ENCODE measurements around the gene CABP4.

Gene CABP4

DNA sequence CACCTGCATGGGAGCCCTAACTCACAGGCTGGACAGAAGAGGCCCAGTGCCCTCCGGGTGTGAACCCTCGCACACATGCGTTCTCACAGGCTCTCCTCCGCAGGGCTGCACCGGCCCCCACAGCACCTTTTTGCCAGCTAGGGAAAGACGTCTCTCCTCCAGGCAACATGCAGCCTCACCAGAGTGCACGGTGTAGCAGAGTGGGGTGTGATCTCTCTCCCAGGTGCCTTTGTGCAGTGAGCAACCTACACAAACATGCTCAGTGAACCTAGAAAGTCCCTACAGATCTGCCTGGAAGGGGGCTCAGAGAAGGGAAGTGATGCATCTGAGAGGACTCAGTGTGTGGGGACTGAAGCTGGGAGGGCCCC lies 43.4 kb upstream of the CABP4 start:
- no peak for DNase-seq
- Histone ChIP-seq H3K27ac (no peak overlapping the region), H3K36me3 (replicated peaks) (no peaks in the 10 kb centered on the region), H3K27me3 (replicated peaks) (peaks cover 15% of the 10 kb centered on the region), H3K4me3 (ENCODE audit: low read depth, low read length) (no peak overlapping the region)
- TF ChIP-seq, protein P1, sequence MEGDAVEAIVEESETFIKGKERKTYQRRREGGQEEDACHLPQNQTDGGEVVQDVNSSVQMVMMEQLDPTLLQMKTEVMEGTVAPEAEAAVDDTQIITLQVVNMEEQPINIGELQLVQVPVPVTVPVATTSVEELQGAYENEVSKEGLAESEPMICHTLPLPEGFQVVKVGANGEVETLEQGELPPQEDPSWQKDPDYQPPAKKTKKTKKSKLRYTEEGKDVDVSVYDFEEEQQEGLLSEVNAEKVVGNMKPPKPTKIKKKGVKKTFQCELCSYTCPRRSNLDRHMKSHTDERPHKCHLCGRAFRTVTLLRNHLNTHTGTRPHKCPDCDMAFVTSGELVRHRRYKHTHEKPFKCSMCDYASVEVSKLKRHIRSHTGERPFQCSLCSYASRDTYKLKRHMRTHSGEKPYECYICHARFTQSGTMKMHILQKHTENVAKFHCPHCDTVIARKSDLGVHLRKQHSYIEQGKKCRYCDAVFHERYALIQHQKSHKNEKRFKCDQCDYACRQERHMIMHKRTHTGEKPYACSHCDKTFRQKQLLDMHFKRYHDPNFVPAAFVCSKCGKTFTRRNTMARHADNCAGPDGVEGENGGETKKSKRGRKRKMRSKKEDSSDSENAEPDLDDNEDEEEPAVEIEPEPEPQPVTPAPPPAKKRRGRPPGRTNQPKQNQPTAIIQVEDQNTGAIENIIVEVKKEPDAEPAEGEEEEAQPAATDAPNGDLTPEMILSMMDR (IDR thresholded peaks at IDR 0.05; ENCODE audit: low read depth, low read length, missing control alignments), result no peak
- in situ Hi-C loops (cut with HindIII; ENCODE audit: low pct_ligation_motif_present, low sequenced_read_pairs), result no loop called here

DNA sequence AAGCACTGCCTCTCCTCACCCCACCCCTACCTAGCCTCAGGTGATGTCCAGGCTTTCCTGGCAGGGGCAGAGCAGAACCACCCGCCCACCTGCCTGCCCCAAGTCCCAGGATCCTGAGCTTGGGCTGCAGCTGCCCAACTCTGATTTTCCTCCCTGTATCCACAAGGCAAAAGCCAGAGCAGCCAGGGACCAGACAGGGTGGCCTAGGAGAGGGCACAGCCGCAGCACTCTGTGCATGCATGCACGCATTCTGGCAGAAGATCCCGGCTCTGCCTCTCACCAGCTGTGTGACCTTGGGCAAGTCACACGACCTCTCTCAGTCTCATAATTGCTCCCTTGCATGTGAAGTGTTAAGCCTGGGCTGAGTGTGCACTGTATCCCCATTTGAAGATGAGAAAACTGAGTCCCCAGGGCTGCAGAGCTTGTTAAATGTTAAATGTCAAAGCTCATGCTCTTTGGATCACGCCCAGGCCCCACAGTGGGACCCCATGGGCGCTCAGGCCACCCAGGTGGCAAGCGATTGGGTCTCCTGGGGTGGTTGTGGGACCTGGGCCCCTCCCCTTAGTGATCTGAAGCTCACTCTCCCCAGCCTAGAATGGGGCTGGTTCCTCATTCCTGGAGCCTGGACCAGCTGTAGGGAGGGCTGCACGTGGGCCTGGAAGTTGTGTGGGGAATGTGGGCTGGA lies 42.5 kb upstream of the CABP4 start:
- H3K27me3 ChIP-seq (replicated peaks), result peaks cover 15% of the 10 kb centered on the region
- DNase-seq, result no peak
- in situ Hi-C loops (cut with HindIII; ENCODE audit: low pct_ligation_motif_present, low sequenced_read_pairs), result no loop called here
- no peak overlapping the region for H3K4me3 ChIP-seq (ENCODE audit: low read depth, low read length)
- TF ChIP-seq, protein P1 (IDR thresholded peaks at IDR 0.05; ENCODE audit: low read depth, low read length, missing control alignments), result no peak
- no peaks in the 10 kb centered on the region for H3K36me3 ChIP-seq (replicated peaks)
- H3K27ac ChIP-seq, result no peak overlapping the region

DNA sequence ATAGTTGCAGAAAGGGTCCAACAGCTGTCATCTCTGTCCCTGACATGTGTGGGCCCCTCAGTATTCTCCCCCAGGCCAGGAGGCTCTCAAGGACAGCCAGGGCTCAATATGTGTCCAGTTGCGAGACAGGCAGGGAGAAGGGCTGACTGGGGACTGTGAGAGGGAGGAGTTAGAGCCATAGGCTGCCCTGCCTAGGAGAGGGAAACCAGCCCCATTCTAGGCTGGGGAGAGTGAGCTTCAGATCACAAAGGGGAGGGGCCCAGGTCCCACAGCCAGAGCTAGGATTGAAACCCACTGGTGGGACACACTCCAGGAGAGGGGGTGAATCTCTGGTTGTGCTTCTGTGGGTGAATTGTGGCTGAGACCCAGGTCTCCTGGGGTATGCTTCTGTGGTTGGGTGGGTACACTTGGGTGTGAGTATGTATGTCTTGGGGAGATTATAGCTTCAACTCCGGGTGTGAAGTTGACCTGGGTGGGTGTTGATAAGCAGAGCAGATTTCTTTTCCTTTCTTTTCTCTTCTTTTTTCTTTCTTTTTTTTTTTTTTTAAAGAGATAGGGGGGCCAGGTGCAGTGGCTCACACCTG lies 41.8 kb upstream of the CABP4 start:
- no peak overlapping the region for H3K27ac ChIP-seq
- DNase-seq, result no peak
- in situ Hi-C loops (cut with HindIII; ENCODE audit: low pct_ligation_motif_present, low sequenced_read_pairs), result no loop called here
- TF ChIP-seq, protein P1 (IDR thresholded peaks at IDR 0.05; ENCODE audit: low read depth, low read length, missing control alignments), result no peak
- H3K4me3 ChIP-seq (ENCODE audit: low read depth, low read length), result no peak overlapping the region
- peaks cover 15% of the 10 kb centered on the region for H3K27me3 ChIP-seq (replicated peaks)
- no peaks in the 10 kb centered on the region for H3K36me3 ChIP-seq (replicated peaks)

DNA sequence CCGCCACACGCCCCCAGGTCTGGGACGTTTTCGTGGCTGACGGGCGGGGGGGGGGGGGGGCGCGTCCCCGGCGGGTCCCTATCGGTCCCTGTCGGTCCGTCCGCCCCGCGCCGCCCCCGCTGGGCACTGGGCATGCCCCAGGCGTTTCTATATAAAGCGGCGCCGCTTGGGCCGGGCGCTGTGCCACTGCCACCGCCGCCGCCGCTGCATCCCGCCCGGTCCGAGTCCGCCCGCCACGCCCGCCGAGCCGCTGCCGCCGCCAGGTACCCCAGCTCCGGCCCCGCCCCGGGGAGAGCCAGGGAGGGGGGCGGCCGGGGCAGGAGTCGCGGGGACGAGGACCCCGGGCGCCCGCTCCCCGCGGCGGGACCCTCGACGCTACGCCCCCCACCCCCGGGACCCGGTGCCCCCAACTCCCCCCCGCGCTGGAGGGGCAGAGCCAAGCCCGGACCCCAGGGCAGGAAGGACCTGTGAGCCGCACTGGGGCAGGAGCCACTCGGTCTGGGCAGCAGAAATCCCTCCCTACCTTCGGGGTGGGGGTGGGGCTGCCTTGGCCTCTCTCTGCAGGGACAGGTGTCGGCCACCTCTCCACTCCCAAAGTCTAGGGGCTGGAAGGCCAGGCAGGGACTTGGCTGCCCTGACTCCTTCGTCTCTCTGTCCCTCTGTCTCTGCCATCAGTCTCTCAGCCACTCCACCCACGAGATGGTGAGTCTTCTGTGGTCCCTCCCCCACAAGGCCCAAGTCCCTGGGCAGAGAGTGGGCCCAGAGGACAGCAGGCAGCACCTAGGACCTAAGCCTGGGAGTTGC lies 39.5 kb upstream of the CABP4 start, which contains the start of gene CARNS1:
Gene CARNS1, plus strand, starts transcription at position 178 of the 804 bp plus-strand sequence. Its CDS starts 522 bp downstream, at position 700.
- TF ChIP-seq, protein P1 (IDR thresholded peaks at IDR 0.05; ENCODE audit: low read depth, low read length, missing control alignments), result no peak
- DNase-seq, result no peak
- H3K36me3 ChIP-seq (replicated peaks), result no peaks in the 10 kb centered on the region
- peaks cover 15% of the 10 kb centered on the region for H3K27me3 ChIP-seq (replicated peaks)
- in situ Hi-C loops (cut with HindIII; ENCODE audit: low pct_ligation_motif_present, low sequenced_read_pairs), result no loop called here
- no peak within 1 kb of the TSS for H3K27ac ChIP-seq
- H3K4me3 ChIP-seq (ENCODE audit: low read depth, low read length), result no peak within 1 kb of the TSS

DNA sequence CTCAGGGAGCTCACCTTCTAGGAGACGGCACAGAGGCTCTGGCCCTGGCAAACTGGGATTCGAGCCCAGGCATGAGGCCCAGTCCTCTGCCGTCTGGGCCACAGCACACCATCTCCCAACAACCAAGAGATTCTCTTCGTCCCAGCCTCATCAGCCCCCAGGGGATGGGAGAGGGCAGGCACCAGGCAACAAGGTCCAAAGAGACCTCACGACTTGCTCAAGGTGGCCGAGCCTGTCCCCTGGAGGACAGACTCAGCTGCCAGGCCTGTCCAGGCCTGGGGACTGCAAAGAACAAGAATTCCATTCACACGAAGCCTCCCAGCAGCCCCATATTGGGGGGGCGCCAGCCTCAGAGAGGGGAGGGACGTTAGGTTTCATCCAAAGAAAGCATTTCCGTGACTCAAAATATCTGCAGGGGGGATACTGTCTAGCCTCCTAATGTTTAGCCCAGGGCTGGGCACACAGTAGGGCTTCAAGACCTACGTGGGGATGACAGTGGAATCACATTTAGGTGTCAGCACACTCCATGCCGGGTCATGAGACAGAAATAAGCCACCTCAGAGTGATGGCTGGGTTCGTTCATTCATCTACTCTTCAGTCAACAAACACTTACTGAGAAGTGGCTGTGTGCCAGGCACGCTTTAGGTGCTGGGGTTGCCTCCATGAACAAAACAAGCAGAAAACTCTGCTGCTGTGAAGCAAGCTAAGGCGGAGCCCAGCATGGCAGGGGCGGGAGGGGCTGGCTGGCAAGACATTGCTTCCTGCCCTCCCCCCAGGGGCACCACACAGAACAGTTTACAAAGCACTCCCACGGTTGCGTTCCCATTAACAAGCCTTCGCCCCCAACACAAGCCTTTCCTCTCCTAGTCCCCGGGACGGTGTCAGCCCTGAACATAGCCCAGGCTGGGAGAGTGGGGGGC lies 38.5 kb upstream of the CABP4 start:
- DNase-seq, result no peak
- Histone ChIP-seq H3K4me3 (ENCODE audit: low read depth, low read length) (no peak overlapping the region), H3K27ac (no peak overlapping the region), H3K27me3 (replicated peaks) (peaks cover 10% of the 10 kb centered on the region), H3K36me3 (replicated peaks) (no peaks in the 10 kb centered on the region)
- in situ Hi-C loops (cut with HindIII; ENCODE audit: low pct_ligation_motif_present, low sequenced_read_pairs), result no loop called here
- TF ChIP-seq, protein P1 (IDR thresholded peaks at IDR 0.05; ENCODE audit: low read depth, low read length, missing control alignments), result no peak
